Sigmoid colon (tissue), 7 donors: ENCODE measurements around the gene PRSS56. TPM values are rescaled to one million over a fixed set of nuclear protein-coding genes. Genes with fewer than 3 reads are reported as not detected.
A peak's percentile ranks its signal among the peaks of the same experiment; 100 is the strongest.

Source experiments
- DNase-seq: peaks from one replicate; pipeline ENCODE4 v3.0.0-alpha.2; 2019
- H3K27ac ChIP-seq, 4 donors: fragments of 200-600 bp; sonication (generic); one replicate each; pipeline ENCODE4 v1.5.1; 2016 to 2019; ENCODE audit warnings: mild to moderate bottlenecking in 1 of 4
- H3K27me3 ChIP-seq, 3 donors: fragments of 200-600 bp; sonication (generic); one replicate each; pipeline ENCODE4 v1.5.1; 2019; ENCODE audit warnings: mild to moderate bottlenecking in 1 of 3
- H3K36me3 ChIP-seq, 4 donors: fragments of 200-600 bp; sonication (generic); one replicate each; pipeline ENCODE4 v1.5.1; 2016 to 2019
- H3K4me1 ChIP-seq, 4 donors: fragments of 200-600 bp; sonication (generic); one replicate each; pipeline ENCODE4 v1.5.1; 2017 to 2019
- H3K4me3 ChIP-seq, 4 donors: fragments of 200-600 bp; sonication (generic); one replicate each; pipeline ENCODE4 v1.5.1; 2017 to 2019; ENCODE audit warnings: mild to moderate bottlenecking in 2 of 4, moderate library complexity in 1 of 4
- H3K9me3 ChIP-seq, 4 donors: fragments of 200-600 bp in 3 of 4; sonication (generic) in 3 of 4; one replicate each; pipeline versions ENCODE4 v1.5.1 to v1.6.1; 2013 to 2019
- EP300 ChIP-seq, 4 donors: sonication (generic); formaldehyde crosslinking; IDR thresholded peaks; one replicate each; pipeline ENCODE4 v1.6.1; 2017; ENCODE audit warnings: antibody characterized with exemption in 4 of 4
- POLR2A ChIP-seq, 2 donors: fragments of 450-650 bp; IDR thresholded peaks; one replicate each; pipeline ENCODE4 v1.6.1; 2016; ENCODE audit warnings: antibody characterized with exemption in 2 of 2, mild to moderate bottlenecking in 2 of 2, moderate library complexity in 2 of 2
- POLR2AphosphoS5 ChIP-seq, 4 donors: sonication (generic); formaldehyde crosslinking; IDR thresholded peaks; one replicate each; pipeline ENCODE4 v1.6.1; 2017; ENCODE audit warnings: antibody characterized with exemption in 4 of 4
- WGBS, 2 donors: extraction: QIAGEN DNeasy Blood & Tissue Kit; methylation state at CpG; one replicate each; pipeline ENCODE4 v1.1.7; 2013; 5-methylcytosine and 5-hydroxymethylcytosine counted together
- intact Hi-C: fragments of 100-400 bp; cut with DNase I; formaldehyde crosslinking; loops from one replicate; pipeline ENCODE4 v1.15.1; 2023
- polyA plus RNA-seq, 3 donors: library from polyadenylated mRNA; stranded (reverse); fragments of 200-250 nt; gene quantifications; one replicate each; pipeline ENCODE4 v1.2.3, GENCODE V29; 2013
- total RNA-seq, 4 donors: library from RNA; depleted of rRNA; stranded (reverse); fragments of >200 nt; gene quantifications; one replicate each; pipeline ENCODE4 v1.1.0, GENCODE V29; 2016
- TF ChIP-seq, protein P1 (sequence below), 4 experiments: fragments of 450-650 bp in 3 of 4; fragments of 200-600 bp in 1 of 4; IDR thresholded peaks; one replicate each; pipeline ENCODE4 v1.5.1; 2016 to 2019; ENCODE audit warnings: antibody characterized with exemption in 4 of 4, mild to moderate bottlenecking in 3 of 4, moderate library complexity in 2 of 4
- donor health status: healthy with polysubstance abuse.
- donor health status: Bipolar disorder and iron deficiency.
- donor health status: healthy.

Gene PRSS56
- total and polyA plus RNA-seq, 7 donors = not detected

DNA sequence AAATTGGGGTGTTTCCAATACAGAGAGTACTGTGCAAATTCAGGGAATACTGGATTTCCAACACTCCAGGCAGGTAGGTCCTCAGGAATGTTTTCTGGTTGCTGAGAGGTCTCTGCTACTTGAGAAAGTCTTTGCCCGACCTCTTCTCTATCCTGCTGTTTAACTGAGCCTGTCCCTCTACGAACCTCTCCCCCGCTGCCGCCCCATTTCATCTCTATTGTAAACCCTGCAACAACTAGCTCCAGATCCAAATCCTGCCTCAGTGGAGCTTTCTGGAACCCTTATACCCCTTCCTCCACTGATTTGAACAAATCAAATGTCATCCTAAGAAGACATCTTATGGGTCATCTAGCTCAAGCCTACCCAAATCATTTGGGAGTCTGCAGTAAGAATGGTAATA is 31.6 kb downstream of the PRSS56 start:
- Histone ChIP-seq H3K4me1 (peaks cover 0 to 22% (median 18%) of the 10 kb centered on the region in 4 donors), H3K27me3 (no peaks in the 10 kb centered on the region), H3K9me3 (no peaks in the 10 kb centered on the region), H3K36me3 (peaks cover 0 to 11% (median 2%) of the 10 kb centered on the region in 4 donors), H3K4me3 (peak overlapping the region in 2 of 4 donors; percentile 70 to 80), H3K27ac (peak overlapping the region in 3 of 4 donors; percentile 91 to 98 (median 96))
- 94 to 95% methylated on average over 4 of the region's 4 CpGs for WGBS, 2 donors
- intact Hi-C loops = no loop called here
- no peak for TF ChIP-seq POLR2AphosphoS5 (IDR thresholded peaks at IDR 0.05)
- TF ChIP-seq, protein P1, sequence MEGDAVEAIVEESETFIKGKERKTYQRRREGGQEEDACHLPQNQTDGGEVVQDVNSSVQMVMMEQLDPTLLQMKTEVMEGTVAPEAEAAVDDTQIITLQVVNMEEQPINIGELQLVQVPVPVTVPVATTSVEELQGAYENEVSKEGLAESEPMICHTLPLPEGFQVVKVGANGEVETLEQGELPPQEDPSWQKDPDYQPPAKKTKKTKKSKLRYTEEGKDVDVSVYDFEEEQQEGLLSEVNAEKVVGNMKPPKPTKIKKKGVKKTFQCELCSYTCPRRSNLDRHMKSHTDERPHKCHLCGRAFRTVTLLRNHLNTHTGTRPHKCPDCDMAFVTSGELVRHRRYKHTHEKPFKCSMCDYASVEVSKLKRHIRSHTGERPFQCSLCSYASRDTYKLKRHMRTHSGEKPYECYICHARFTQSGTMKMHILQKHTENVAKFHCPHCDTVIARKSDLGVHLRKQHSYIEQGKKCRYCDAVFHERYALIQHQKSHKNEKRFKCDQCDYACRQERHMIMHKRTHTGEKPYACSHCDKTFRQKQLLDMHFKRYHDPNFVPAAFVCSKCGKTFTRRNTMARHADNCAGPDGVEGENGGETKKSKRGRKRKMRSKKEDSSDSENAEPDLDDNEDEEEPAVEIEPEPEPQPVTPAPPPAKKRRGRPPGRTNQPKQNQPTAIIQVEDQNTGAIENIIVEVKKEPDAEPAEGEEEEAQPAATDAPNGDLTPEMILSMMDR (IDR thresholded peaks at IDR 0.05) = no peak
- no peak for TF ChIP-seq POLR2A (IDR thresholded peaks at IDR 0.05)
- no peak for TF ChIP-seq EP300 (IDR thresholded peaks at IDR 0.05)
- no peak for DNase-seq

DNA sequence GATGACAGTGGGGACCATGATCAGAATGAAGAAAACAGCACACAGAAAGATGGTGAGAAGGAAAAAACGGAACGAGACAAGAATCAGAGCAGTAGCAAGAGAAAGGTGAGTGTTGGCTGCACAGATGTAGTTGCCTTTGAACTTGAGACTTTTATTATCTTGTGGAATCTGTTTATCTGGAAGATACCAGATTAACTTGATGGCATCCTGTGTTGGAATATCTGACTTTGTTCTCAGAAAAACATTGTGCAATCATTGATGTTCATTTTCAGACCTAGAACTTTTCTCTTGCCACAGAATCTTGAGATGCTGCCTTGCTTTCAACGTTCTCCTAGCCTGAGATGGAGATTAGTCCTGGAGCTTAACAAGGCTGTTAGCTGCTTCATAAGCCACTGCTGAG is 36.2 kb downstream of the PRSS56 start:
- intact Hi-C loops = no loop called here
- WGBS, 2 donors = 80 to 87% methylated on average over 3 of the region's 3 CpGs
- DNase-seq = no peak
- Histone ChIP-seq H3K4me1 (peaks cover 0 to 20% (median 12%) of the 10 kb centered on the region in 4 donors), H3K27me3 (no peaks in the 10 kb centered on the region), H3K4me3 (no peak overlapping the region), H3K36me3 (peaks cover 9 to 54% (median 18%) of the 10 kb centered on the region in 4 donors), H3K27ac (no peak overlapping the region), H3K9me3 (no peaks in the 10 kb centered on the region)
- TF ChIP-seq POLR2A (IDR thresholded peaks at IDR 0.05) (no peak), POLR2AphosphoS5 (IDR thresholded peaks at IDR 0.05) (no peak), EP300 (IDR thresholded peaks at IDR 0.05) (no peak)
- TF ChIP-seq, protein P1 (IDR thresholded peaks at IDR 0.05) = no peak

DNA sequence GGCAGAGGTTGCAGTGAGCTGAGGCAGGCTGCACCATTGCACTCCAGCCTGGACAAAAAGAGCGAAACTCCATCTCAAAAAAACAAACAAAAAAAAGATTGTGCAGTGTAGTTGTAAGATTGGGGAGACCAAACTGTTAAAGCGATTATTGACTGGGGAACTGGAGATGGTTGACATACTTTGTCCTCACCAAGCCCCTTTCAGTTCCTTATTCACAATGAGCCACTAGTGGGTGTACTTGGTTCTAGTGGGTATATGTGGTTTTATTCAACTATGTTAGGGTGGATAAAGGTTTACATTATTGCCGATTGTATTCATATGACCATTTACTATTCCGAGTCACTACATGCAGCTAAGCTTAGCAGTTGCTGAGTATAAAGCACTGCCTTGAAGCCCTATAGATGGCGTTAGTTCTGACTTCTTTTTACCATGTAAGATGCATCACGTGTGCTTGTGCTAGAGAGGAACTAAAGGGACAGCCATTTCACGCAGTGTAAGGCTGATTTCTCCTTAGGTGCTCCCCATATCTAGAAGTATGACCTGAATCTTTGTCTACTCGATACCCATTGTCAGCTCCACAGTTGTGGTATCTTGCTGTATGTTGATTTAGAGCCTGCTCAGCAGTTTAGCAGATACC is 42.4 kb downstream of the PRSS56 start:
- intact Hi-C loops = no loop called here
- Histone ChIP-seq H3K4me1 (no peaks in the 10 kb centered on the region), H3K27ac (no peak overlapping the region), H3K27me3 (no peaks in the 10 kb centered on the region), H3K36me3 (peaks cover 35 to 96% (median 47%) of the 10 kb centered on the region in 4 donors), H3K9me3 (no peaks in the 10 kb centered on the region), H3K4me3 (no peak overlapping the region)
- TF ChIP-seq EP300 (IDR thresholded peaks at IDR 0.05) (no peak), POLR2A (IDR thresholded peaks at IDR 0.05) (no peak), POLR2AphosphoS5 (IDR thresholded peaks at IDR 0.05) (no peak)
- TF ChIP-seq, protein P1 (IDR thresholded peaks at IDR 0.05) = no peak
- no peak for DNase-seq
- 77 to 85% methylated on average over 8 of the region's 8 CpGs for WGBS, 2 donors

DNA sequence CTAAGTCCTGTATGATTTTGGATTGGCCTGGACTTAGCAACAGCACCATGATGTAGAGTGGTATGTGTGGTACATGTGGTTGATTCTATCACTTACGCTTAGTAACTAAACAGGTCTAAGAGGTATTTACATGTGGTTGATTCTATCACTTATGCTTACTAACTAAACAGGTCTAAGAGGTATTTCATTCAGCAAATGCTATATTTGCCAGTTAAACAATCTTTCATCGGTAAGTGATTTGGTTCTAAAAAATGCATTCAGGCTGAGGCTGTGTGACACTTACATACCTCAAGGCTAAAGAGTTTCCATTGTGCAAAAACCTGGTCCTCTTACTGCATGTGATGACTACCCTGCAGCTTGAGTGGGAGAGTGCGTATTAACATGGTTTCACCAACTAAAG is 43.4 kb downstream of the PRSS56 start:
- Histone ChIP-seq H3K36me3 (peaks cover 43 to 96% (median 48%) of the 10 kb centered on the region in 4 donors), H3K27me3 (no peaks in the 10 kb centered on the region), H3K27ac (no peak overlapping the region), H3K9me3 (no peaks in the 10 kb centered on the region), H3K4me1 (no peaks in the 10 kb centered on the region), H3K4me3 (no peak overlapping the region)
- no peak for DNase-seq
- TF ChIP-seq POLR2AphosphoS5 (IDR thresholded peaks at IDR 0.05) (no peak), POLR2A (IDR thresholded peaks at IDR 0.05) (no peak)
- TF ChIP-seq, protein P1 (IDR thresholded peaks at IDR 0.05) = no peak
- WGBS, 2 donors = 51 to 64% methylated on average over 3 of the region's 3 CpGs
- intact Hi-C loops = no loop called here

DNA sequence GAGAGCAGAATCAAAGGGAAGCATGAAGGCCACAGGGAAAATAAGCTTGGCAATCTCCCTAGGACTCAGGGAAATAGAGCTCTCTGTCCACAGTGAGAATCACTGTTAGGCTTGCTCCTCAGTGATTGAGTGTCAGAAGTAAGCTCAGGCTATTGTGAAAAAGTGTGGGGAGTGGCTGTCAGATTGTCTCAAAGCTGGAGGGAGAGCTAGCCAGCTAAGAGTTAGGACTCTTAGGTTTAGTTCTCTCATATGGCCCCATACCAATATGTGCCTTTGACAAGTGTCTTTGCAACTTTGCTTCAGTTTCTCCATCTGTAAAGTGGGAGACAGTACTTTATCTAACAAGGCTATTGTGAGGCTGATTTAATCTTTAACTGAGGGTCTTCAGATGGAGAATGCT is 47.5 kb downstream of the PRSS56 start:
- Histone ChIP-seq H3K4me1 (no peaks in the 10 kb centered on the region), H3K36me3 (peaks cover 53 to 100% (median 58%) of the 10 kb centered on the region in 4 donors), H3K27me3 (no peaks in the 10 kb centered on the region), H3K27ac (no peak overlapping the region), H3K9me3 (no peaks in the 10 kb centered on the region), H3K4me3 (no peak overlapping the region)
- TF ChIP-seq POLR2AphosphoS5 (IDR thresholded peaks at IDR 0.05) (no peak), EP300 (IDR thresholded peaks at IDR 0.05) (no peak), POLR2A (IDR thresholded peaks at IDR 0.05) (no peak)
- TF ChIP-seq, protein P1 (IDR thresholded peaks at IDR 0.05) = no peak
- no peak for DNase-seq
- intact Hi-C loops = no loop called here
